Lower lobe of right lung (tissue), 2 donors: ENCODE data around the gene PFN2. TPM values are rescaled to one million over a fixed set of nuclear protein-coding genes. Genes with fewer than 3 reads are reported as not detected.

Experiments
- ATAC-seq, 2 donors: fragments of 200-7000 bp; cut with Tn5 transposase; one replicate each; pipeline ENCODE4 v1.9.1; 2020 to 2022; ENCODE audit warnings: mild to moderate bottlenecking in 2 of 2, moderate library complexity in 2 of 2
- DNase-seq: peaks from one replicate; pipeline ENCODE4 v3.0.0-alpha.2; 2020
- H3K27ac ChIP-seq: fragments of 200-600 bp; one replicate; pipeline ENCODE4 v1.8.0; 2022
- H3K27me3 ChIP-seq: fragments of 200-600 bp; one replicate; pipeline ENCODE4 v1.8.0; 2022; ENCODE audit warnings: low read depth
- H3K36me3 ChIP-seq: fragments of 200-600 bp; one replicate; pipeline ENCODE4 v1.8.0; 2022; ENCODE audit warnings: mild to moderate bottlenecking
- H3K4me1 ChIP-seq: fragments of 200-600 bp; one replicate; pipeline ENCODE4 v1.8.0; 2022
- H3K4me3 ChIP-seq: fragments of 200-600 bp; one replicate; pipeline ENCODE4 v1.8.0; 2022; ENCODE audit warnings: mild to moderate bottlenecking
- H3K9me3 ChIP-seq: fragments of 200-600 bp; one replicate; pipeline ENCODE4 v1.8.0; 2022
- intact Hi-C: fragments of 100-400 bp; cut with DNase I; formaldehyde crosslinking; loops from one replicate; pipeline ENCODE4 v1.11.0; 2022
- total RNA-seq: library from RNA; stranded (reverse); fragmentation: NEBNext Ultra II Directional; extraction: Animal tissue kit (Norgen Biotek cat#: 25700); gene quantifications from one replicate; pipeline ENCODE4 v1.2.1, GENCODE V29; 2021
- TF ChIP-seq, protein P1 (sequence below): fragments of 200-600 bp; IDR thresholded peaks from one replicate; pipeline ENCODE4 v1.8.0; 2022; ENCODE audit warnings: antibody characterized with exemption, mild to moderate bottlenecking
- donor health status: DM: no; HTN: yes; CAD: no; lungs with severe emphysema.

The PFN2 gene
- total RNA-seq, 1 donor from 2014 or later, result 28.5 TPM

- no peak overlapping the region for H3K4me3 ChIP-seq
- no peak for ATAC-seq
- TF ChIP-seq, protein P1, sequence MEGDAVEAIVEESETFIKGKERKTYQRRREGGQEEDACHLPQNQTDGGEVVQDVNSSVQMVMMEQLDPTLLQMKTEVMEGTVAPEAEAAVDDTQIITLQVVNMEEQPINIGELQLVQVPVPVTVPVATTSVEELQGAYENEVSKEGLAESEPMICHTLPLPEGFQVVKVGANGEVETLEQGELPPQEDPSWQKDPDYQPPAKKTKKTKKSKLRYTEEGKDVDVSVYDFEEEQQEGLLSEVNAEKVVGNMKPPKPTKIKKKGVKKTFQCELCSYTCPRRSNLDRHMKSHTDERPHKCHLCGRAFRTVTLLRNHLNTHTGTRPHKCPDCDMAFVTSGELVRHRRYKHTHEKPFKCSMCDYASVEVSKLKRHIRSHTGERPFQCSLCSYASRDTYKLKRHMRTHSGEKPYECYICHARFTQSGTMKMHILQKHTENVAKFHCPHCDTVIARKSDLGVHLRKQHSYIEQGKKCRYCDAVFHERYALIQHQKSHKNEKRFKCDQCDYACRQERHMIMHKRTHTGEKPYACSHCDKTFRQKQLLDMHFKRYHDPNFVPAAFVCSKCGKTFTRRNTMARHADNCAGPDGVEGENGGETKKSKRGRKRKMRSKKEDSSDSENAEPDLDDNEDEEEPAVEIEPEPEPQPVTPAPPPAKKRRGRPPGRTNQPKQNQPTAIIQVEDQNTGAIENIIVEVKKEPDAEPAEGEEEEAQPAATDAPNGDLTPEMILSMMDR, result no peak
- no peaks in the 10 kb centered on the region for H3K4me1 ChIP-seq
- no peaks in the 10 kb centered on the region for H3K36me3 ChIP-seq
- H3K9me3 ChIP-seq, result no peaks in the 10 kb centered on the region
- H3K27ac ChIP-seq, result no peak overlapping the region
- intact Hi-C loops, result no loop called here
- H3K27me3 ChIP-seq, result no peaks in the 10 kb centered on the region
- DNase-seq, result no peak
Measured at GRCh38 chr3:150005243-150006112, 34.8 kb upstream of the PFN2 start.

DNA sequence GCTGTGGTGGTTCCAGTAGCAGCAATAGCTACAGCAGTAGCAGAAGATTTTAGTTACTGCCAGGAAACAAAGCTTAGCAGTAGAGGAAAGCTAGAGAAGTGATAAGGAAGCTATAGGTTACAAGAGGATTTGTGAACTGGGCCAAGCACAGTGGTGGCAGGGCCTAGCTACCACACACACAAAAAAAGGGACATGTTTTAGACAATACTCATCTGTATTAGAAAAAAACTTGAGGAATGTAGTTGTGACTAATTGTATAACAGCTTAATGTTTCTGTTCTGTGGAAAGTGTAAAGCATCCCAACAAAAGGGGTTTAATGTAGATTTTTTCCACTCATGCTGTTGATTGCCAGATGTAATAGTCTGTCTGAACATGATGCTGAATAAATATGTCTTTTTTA lies 29.9 kb upstream of the PFN2 start:
- Histone ChIP-seq H3K27me3 (no peaks in the 10 kb centered on the region), H3K4me3 (no peak overlapping the region), H3K27ac (no peak overlapping the region), H3K36me3 (no peaks in the 10 kb centered on the region), H3K9me3 (no peaks in the 10 kb centered on the region), H3K4me1 (no peaks in the 10 kb centered on the region)
- intact Hi-C loops, result no loop called here
- DNase-seq (no peak), ATAC-seq (no peak)
- TF ChIP-seq, protein P1, result no peak

GRCh38 chr3:149999421-149999820 lies 28.7 kb upstream of the PFN2 start:
- H3K27ac ChIP-seq, result no peak overlapping the region
- no peak for ATAC-seq
- no peaks in the 10 kb centered on the region for H3K36me3 ChIP-seq
- intact Hi-C loops, result no loop called here
- no peaks in the 10 kb centered on the region for H3K27me3 ChIP-seq
- peaks cover 9% of the 10 kb centered on the region for H3K9me3 ChIP-seq
- TF ChIP-seq, protein P1, result no peak
- no peak for DNase-seq
- no peak overlapping the region for H3K4me3 ChIP-seq
- no peaks in the 10 kb centered on the region for H3K4me1 ChIP-seq

GRCh38 chr3:149998946-149999345 lies 28.3 kb upstream of the PFN2 start:
- ATAC-seq, result no peak
- Histone ChIP-seq H3K4me3 (no peak overlapping the region), H3K27me3 (no peaks in the 10 kb centered on the region), H3K4me1 (no peaks in the 10 kb centered on the region), H3K9me3 (peaks cover 11% of the 10 kb centered on the region), H3K36me3 (no peaks in the 10 kb centered on the region), H3K27ac (no peak overlapping the region)
- TF ChIP-seq, protein P1, result no peak
- intact Hi-C loops, result no loop called here
- no peak for DNase-seq

- no peak overlapping the region for H3K27ac ChIP-seq
- DNase-seq (no peak), ATAC-seq (no peak)
- no peaks in the 10 kb centered on the region for H3K27me3 ChIP-seq
- peaks cover 11% of the 10 kb centered on the region for H3K9me3 ChIP-seq
- H3K4me3 ChIP-seq, result no peak overlapping the region
- no peaks in the 10 kb centered on the region for H3K4me1 ChIP-seq
- TF ChIP-seq, protein P1, result no peak
- intact Hi-C loops, result no loop called here
- H3K36me3 ChIP-seq, result no peaks in the 10 kb centered on the region
Measured at GRCh38 chr3:149992416-149993058, 21.8 kb upstream of the PFN2 start.
